Activated CD4-positive, alpha-beta T cell treated with anti-CD3 and anti-CD28 coated beads for 1 hour (primary cell): ENCODE data around the gene DCUN1D2.
"Not testable (repeated sequence)": the region's sequence is repeated elsewhere in the genome, so short reads cannot be mapped to it uniquely, and the experiment has no call there.

ENCODE experiments used
- DNase-seq: peaks from one replicate; pipeline ENCODE4 v3.0.0-alpha.2; 2020

Gene DCUN1D2

DNA sequence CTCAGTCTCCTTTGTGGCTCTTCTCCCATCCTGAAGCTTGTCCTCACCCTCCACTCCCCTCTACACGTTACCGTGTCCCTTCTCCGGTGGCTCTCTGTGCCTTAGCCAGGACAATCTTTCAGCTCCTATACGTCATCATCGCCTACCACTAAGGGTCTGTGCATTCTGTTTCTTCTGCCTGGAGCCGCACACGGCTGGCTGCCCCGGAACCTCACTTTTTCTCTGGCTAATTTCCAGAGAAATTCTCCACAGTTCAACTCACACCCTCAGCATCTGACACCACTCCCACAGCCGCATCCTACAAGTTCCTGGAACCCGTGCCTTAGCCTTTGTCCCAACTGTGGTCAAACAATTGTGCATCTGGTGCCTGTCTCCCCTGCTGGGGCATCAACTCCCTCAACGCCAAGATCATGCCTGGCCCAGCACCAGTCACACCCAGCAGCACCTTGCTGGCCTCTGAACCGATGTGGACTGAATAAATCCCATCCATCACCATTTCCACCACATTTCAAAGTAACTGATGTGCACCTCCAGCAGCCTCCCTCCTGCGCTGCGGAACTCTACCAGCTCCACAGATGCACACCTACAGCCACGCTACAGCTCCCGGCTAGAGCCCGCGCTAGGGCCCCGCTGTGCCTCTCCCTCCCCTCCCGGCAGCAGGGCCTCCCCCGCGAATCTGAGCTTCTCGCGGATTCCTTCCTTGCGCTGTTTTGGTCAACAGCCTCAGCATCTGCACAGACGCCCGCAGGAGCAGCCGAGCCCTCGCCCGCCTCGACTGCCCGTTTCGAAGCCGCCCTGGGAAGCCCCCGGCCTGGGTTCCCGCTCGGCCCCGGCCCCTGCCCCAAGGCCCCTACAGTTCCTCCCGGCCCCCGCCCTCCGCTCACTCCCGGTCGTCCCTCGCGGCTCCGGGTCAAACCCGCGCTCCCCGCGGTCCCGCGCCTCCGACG is 689 bp downstream of the DCUN1D2 start:
- peak; percentile 14 for DNase-seq

DNA sequence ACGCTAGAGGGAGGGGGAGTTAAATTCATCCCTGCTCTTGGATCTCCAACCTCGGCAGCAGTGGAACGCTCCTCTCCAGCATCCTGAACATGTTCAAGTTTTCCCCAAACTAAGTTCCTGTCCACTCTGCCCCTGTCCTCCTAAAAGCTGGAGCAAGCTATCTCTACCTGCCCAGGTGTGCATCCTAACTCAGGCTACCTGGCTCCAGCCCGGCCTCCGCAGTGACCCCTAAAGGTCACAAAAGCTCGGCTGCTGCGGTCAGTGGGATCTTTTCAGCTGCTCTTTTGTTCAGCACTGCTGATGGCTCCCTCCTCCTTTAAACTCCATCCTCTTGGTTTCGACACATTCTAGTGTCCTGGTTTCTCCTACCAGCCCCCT is 1.4 kb downstream of the DCUN1D2 start:
- DNase-seq: no peak

DNA sequence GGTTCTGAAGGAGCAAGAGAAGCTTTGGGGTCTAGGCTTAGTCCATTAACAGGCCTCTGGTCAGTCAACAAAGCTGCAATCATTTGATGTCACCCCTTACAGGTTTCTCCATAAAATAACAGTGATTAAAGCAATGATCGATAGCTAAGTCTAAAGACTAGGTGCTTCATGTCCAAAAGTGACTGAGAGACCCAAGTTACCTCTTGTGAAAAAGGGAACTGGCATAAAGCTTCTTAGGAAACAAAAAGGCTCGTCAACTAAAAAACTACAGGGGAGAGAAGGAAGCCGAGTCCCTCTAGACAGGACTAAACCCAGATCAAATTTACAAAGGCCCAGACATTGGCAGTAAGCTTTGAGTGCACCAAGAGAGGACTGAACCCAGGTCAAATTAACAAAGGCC is 2.2 kb downstream of the DCUN1D2 start:
- no peak for DNase-seq

DNA sequence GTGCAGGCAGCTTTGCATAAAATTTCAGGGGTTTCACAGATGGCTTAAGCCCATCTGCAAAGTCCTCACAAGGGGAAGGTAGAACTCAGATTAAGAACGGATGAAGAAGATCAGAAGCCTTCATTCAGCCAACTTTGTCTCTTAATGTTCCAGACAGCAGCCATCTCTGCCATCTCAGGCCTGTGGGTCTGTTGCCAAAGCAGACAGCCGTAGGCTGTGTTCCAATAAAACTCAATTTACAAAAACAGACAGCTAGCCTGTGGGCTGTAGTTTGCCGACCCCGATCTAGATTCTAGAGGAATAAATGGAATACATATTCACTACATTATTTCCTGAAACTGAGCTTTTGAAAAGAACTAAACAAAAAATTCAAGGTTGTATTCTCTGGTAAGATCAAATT is 3.8 kb downstream of the DCUN1D2 start:
- no peak for DNase-seq

DNA sequence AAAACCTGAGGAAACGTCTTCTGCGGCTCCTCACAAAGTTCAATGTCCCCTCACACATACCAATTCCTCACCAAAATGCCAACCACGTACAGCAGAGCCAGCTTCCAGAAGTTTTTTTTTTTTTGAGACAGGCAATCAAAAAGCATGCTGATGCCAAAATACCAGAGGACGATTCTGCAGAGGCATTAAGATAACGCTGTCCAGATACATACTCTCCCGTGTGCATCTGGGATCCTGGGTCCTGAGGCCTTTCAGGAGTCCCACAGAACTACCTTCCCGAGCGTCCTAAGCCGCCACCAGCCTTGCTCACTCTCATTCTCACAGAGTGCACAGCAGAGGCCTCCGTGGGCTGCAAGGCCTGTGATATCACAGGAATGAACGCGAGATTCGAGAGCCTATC is 5.0 kb downstream of the DCUN1D2 start:
- no peak for DNase-seq

DNA sequence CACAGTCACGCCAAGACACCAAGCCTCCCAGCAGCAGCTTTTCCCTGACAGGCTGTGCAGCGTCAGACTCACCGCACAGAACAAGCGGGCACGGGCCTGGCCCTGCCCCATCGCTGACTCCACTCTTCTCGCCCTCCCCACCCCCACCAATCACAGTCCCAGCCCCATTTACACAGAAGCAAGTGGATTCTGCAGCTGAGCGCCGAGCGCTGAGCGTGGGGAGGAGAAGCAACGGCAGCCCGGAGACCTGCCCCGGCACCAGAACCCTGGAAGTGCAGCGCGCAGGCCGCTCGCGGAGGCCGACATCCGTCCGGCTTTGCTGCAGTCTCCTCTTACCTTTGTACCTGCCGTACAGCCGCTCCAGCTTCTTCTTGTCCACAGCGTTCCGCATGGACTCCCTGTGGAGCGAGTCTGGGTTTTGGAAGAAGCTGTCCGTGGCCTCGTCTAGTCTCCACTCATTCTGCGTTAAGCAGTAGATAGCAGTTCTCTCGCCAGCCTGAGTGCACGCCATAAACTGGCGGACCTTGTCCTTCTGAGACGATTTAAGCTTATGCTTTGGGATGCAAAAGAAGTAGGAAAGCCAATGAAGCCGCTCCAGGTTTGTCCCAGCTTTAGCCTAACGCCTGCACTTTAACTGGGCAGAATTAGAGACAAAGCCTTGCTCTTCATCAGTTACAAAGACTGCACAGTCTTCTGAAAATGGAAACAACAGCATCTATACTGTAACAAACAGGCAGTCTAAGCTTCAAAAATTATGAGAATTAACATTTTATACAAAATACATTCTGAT is 6.8 kb downstream of the DCUN1D2 start:
- DNase-seq: no peak

DNA sequence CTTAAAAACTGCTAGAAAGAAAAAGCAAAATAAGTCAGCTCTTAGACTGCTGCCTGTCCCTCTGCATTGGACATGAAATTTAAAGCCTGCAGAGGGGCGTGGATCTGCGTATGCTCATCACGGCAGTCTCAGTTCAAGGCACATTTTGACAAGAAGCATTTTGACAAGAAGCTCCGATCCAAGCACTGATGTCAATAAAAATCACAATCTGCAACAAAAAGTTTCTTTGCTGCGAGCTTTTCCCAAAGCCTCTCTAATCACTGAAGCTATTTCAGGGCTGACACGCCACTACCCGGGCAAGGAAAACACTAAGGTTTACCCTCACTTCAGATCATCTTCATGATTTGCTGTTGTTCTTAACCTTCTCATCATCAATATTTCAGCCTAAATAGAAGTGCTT is 7.4 kb downstream of the DCUN1D2 start:
- no peak for DNase-seq

DNA sequence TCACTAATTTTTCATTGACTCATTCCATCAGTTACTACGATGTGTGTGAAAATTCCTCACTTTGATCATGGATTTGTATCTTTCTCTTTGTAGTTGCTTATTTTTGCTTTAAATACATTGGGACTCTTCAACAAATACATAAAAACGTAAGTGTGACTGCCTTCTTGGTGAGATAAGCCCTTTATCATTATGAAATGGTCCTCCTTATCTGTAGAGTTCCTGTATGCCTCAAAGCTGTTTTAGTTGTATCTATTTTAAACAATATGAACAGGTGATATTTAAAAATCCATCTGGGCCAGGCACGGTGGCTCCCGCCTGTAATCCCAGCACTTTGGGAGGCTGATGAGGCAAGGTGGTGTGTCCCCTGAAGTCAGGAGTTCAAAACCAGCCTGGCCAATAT is 11.3 kb downstream of the DCUN1D2 start:
- DNase-seq: no peak

DNA sequence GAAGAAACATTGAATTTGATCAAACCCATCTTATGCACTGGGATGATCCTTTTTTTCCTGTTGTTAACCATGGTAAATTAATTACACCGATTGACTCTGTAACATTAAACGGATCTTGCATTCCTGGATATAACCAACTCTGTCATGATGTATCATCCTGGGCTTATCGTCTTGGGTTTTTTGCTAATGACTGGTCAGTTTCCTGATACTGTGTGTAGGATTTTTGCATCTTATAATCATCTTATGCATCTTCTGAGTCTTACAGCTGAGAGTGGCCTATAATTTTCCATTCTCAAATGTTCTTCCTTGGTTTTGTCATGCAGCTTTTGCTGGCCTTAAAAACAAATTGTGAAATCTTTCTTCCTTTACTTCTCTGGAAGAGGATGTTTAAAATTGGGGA is 12.8 kb downstream of the DCUN1D2 start:
- no peak for DNase-seq

DNA sequence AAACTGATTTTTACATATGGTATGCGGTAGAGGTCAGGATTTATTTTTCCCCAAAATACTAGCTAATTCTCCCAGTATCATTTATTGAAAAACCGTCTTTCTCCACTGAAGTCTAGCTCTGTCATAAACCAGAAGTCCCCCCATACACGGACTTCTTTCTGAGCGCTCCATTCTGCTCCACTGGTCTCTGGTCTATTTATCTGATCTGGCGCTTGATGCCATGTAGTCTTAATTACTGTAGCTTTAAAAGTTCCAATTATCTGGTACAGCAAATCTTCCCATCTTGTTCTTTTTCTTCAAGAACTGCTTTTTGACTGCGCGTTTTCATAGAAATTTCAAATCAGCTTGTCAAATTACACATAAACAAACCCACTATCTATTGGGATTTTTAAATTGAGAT is 13.7 kb downstream of the DCUN1D2 start:
- no peak for DNase-seq

DNA sequence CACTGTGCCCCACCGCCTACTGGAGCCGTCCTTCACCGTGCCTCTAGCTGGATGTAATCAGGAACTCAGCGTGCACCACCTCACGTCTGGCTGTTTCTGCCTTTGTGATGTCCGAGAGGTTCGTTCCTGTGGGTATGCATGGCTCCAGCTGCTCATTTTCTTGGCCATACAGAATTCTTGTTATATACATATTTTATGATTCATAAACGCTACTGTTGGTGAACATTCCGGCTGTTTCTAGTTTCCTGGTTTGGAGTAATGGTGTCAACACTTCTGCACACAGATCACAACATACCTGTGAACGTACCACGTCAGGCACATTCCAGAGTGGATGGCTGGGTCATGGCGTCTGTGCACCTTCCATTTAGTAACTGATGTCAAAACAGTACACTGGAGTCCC is 14.6 kb downstream of the DCUN1D2 start:
- no peak for DNase-seq

DNA sequence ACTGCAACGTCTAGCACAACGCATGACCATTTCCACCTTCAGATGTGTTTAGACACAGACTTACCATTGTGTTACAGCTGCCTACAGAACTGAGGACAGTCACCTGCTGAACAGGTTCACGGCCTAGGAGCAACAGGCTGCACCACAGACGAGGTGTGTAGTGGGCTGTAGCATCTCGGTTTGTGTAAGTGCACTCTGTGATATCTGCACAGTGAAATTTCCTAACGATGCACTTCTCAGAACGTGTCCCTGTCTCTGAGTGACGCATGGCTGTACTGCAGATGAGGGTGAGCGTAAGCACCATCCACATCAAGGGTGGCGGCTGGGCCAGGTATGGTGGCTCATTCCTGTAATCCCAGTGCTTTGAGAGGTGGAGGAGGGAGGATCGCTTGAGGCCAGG is 15.2 kb downstream of the DCUN1D2 start:
- no peak for DNase-seq

DNA sequence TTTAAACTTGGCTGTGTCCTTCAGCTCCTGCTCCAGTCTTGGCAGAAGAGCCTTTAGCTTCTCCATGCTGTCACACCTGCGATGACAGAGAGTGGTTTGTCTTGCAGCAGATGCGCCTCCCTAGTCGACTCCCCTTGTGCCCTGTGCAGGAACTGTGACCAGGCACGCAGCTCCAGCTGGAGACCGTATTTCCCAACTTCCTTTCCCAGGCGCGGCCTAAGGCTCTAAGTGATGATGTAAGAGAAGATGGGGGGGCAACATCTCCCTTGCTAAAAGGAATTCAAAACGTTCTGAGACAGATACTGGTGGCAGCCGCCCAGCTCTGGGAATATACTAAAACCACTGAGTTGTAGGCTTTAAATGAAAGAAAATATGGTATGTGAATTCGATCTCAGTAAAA is 16.3 kb downstream of the DCUN1D2 start:
- no peak for DNase-seq

DNA sequence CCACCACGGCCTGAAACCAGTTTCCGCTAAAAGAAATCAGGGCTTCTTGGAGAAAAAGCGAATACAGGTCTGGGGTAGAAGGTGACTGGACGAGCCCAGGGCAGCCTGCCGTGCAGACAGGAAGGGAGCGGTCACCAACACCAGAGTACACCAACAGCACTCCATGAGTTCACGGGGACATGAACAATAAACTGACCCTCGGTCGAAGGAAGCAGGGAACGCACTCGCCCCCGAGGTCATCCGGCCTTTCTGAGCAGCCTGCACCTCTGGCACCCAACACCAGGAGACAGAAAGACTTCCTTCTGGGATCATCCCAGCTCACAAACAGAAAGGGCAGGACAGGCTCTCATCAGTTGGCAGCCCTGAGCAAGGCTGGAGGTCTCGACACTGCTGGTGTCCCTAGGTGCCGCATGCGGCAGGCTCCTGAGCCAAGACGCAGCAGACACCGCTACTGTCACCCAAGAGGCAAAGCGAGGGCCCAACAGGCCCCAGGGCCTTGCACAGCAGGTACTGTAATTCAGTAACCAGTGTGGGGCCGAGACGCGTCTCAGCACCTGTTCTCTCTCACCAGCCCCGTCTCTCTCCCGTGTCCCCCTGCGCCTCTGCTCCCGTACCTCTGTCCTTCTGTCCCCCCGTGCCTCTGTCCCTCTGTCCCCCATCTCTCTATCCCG is 18.0 kb downstream of the DCUN1D2 start:
- DNase-seq: no peak

DNA sequence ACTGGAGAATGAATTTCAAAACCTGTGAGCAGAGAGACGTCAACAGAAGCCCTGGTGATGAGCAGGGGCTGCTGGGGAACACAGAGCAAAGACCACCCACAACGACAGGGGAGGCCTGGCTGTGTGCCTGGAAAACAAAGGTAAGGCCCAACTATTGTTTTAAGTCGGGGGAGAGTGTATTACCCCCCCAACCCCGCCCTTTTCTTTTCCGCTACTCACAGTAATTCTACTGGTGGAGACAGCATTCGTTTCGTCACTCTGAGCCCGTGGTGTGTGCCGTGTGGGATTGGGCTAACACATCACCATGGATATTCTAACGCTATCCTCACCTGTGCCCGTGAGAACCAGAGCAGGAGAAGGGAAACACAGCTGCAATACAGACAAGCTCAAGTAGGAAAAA is 18.7 kb downstream of the DCUN1D2 start:
- no peak for DNase-seq

DNA sequence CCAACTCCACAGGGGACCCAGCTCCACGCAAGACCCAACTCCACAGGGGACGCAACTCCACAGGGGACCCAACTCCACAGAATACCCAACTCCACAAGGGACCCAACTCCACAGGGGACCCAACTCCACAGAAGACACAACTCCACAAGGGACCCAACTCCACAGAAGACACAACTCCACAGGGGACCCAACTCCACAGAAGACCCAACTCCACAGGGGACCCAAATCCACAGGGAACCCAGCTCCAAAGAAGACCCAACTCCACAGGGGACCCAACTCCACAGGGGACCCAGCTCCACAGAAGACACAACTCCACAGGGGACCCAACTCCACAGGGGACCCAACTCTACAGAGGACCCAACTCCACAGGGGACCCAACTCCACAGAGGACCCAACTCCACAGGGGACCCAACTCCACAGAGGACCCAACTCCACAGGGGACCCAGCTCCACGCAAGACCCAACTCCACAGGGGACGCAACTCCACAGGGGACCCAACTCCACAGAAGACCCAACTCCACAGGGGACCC is 19.8 kb downstream of the DCUN1D2 start:
- not testable (repeated sequence) for DNase-seq

DNA sequence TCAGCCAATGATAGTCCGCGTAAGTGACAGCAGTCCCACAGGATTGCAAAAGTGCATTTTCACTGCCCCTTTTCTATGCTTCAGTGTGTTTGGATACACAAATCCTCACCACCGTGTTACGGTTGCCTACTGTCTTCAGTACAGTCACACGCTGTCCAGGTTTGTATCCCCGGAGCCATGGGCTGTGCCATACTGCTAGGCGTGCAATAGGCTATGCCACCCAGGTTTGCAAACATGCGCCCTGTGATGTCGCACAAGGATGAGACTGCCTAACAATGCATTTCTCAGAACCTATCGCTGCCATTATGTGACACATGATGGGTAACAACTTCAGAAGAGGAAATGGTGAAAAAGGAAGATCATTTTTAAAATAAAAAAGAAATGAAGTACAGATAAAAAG is 20.4 kb downstream of the DCUN1D2 start:
- DNase-seq: no peak

DNA sequence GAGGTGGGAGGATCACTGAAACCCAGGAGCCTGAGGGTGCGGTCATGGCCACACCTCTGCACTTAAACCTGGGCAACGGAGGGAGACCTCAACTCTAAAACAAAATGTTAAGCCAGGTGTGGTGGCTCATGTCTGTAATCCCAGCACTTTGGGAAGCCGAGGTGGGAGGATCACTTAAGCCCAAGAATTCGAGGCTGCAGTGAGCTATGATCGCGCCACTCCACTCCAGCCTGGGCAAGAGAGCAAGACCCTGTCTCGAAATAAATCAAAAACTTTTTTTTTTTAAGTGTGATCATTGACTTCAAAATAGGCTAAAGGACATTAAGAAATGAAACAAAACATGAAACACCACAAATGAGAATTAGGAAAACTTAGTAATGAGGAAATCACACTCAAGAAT is 20.9 kb downstream of the DCUN1D2 start:
- DNase-seq: no peak

DNA sequence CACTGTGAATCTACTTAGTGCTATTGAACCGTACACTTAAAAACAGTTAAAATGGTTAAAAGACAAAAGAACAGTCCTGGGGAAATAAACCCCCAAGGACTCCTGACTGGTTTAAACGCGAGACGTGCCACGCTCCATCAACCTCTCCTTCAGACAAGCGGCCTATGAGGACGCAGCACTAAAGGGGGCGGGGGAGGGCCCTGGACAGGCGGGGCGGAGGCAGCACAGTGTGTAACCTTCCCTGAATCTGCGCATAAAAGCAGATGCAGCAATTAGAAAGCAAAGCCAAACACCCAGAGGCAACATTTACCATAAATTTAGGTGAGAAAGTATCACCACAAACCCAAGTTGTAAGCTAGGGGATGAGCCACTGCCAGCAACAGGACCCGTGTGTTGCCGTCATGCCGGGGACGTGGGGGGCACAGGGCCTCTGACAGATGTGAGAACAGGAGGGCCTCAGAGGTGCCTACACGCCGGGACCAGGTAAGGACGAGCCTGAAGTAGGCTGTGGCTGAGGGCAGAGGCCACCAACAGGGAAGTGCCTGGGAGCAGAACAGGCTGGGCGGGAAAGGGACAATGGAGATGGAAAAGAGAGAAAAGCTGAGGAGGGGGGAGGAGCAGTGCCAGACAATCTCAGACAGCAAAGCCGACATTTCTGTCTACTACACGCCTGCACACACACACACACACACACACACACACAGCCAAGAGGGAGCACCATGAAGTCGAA is 21.9 kb downstream of the DCUN1D2 start:
- DNase-seq: no peak

DNA sequence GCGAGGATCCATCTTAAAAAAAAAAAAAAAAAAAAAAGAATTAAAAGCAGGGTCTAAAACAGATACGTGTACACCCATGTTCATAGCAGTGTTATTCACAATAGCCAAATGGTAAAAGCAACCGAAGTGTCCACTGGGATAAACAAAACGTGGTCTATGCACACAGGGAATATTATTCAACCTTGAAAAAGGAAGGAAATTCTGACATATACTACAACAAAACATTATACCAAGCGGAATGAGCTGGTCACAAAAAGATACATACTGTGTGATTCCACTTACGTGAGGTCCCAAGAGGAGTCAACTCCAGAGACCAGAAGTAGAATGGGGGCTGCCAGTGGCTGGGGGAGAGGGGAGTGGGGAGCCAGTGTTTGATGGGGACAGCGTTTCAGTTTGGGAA is 22.5 kb downstream of the DCUN1D2 start:
- DNase-seq: no peak

DNA sequence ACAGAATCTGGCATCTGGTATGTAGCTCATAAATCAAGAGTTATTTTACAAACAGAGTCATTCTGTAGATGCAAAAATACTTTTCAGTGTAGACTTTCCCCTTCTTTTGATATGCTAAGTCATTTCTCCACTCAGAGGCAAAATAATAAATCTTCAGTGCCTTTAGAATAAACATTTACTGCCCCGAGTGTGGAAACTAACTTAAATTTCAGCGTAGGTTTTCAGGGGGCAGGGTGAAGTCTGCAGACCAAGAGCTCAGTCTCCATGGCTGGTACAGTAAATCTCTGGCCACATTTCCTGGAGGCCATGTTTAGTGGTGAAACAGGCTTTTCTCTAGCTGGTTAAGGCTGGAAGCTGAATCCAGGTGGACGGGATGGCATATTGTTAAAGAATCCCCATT is 24.1 kb downstream of the DCUN1D2 start:
- DNase-seq: no peak

DNA sequence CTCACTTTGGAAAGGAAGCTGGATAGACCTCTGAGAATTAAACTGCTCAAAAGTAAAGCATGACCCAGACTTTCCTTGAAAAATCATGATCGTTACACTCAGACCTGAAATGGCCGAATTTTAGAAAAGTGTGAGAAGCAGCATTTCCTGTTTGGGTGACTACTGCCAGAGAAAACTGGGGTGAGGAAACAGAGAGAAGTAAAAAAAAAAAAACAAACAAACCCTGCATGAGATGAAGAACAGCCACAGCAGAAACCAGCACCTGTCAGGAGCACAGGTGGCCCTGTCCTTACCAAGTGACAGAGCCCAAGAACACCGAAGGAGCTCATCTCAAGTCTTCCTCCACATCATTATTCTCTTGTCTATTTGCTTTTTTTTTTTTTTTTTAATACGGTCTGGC is 25.2 kb downstream of the DCUN1D2 start:
- no peak for DNase-seq

DNA sequence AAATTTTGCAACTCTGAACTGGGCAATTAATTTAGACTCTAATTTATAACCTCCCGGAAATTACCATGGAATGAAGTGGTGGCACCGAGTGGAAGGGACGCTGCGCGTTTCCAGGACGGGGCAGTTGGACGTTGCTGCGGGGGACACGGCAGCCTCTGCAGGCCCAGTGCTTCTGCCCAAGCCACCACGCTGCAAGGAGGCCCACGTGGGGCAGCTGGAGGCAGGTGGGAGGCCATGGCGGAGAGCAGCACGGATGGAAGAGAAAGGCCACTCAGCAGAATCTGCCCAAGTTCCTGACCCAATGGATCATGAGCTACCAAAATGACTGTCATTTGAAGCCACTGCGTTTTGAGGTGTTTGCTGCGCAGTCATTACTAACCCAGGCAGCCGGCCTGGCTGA is 26.0 kb downstream of the DCUN1D2 start:
- no peak for DNase-seq
